Jurkat, Clone E6-1 (cell line): ENCODE data around the gene WHRN.

Experiments
- DNase-seq: peaks from one replicate; pipeline ENCODE4 v3.0.0-alpha.2; 2011; ENCODE audit warnings: low read depth, low spot score
- H3K4me3 ChIP-seq: 2 replicates; pipeline ENCODE4 v1.5.1; 2011; ENCODE audit warnings: mild to moderate bottlenecking, low read length, control low read depth, moderate library complexity

Gene WHRN

GRCh38 chr9:114432323-114433067 is 72.8 kb downstream of the WHRN start:
- H3K4me3 ChIP-seq = no peak overlapping the region
- no peak for DNase-seq

- H3K4me3 ChIP-seq = no peak overlapping the region
- no peak for DNase-seq
Observed at GRCh38 chr9:114431770-114432169, 73.5 kb downstream of the WHRN start.

GRCh38 chr9:114431003-114431402 is 74.3 kb downstream of the WHRN start:
- DNase-seq = no peak
- no peak overlapping the region for H3K4me3 ChIP-seq

GRCh38 chr9:114430457-114430856 is 74.8 kb downstream of the WHRN start:
- DNase-seq = no peak
- no peak overlapping the region for H3K4me3 ChIP-seq

GRCh38 chr9:114429488-114429887 is 75.8 kb downstream of the WHRN start:
- no peak for DNase-seq
- H3K4me3 ChIP-seq = no peak overlapping the region

- DNase-seq = no peak
- H3K4me3 ChIP-seq = no peak overlapping the region
Observed at GRCh38 chr9:114428466-114428865, 76.8 kb downstream of the WHRN start.

- DNase-seq = no peak
- no peak overlapping the region for H3K4me3 ChIP-seq
Observed at GRCh38 chr9:114427644-114428043, 77.6 kb downstream of the WHRN start.

- H3K4me3 ChIP-seq = no peak overlapping the region
- DNase-seq = no peak
Observed at GRCh38 chr9:114426046-114426948, 79.0 kb downstream of the WHRN start.

GRCh38 chr9:114425126-114425525 is 80.1 kb downstream of the WHRN start:
- DNase-seq = no peak
- H3K4me3 ChIP-seq = no peak overlapping the region

GRCh38 chr9:114424126-114424525 is 81.1 kb downstream of the WHRN start:
- no peak overlapping the region for H3K4me3 ChIP-seq
- DNase-seq = no peak

GRCh38 chr9:114423181-114423580 is 82.1 kb downstream of the WHRN start:
- no peak for DNase-seq
- no peak overlapping the region for H3K4me3 ChIP-seq

- H3K4me3 ChIP-seq = no peak overlapping the region
- no peak for DNase-seq
Observed at GRCh38 chr9:114421147-114421546, 84.1 kb downstream of the WHRN start.

GRCh38 chr9:114419796-114420195 is 85.5 kb downstream of the WHRN start:
- no peak overlapping the region for H3K4me3 ChIP-seq
- no peak for DNase-seq

- DNase-seq = no peak
- H3K4me3 ChIP-seq = no peak overlapping the region
Observed at GRCh38 chr9:114418053-114418452, 87.2 kb downstream of the WHRN start.

GRCh38 chr9:114417511-114417910 is 87.8 kb downstream of the WHRN start:
- DNase-seq = no peak
- no peak overlapping the region for H3K4me3 ChIP-seq

GRCh38 chr9:114416906-114417305 is 88.4 kb downstream of the WHRN start:
- no peak for DNase-seq

GRCh38 chr9:114416290-114416689 is 89.0 kb downstream of the WHRN start:
- DNase-seq = no peak

More at GRCh38 chr9:114416906-114417305, 88.4 kb downstream of the WHRN start:
- no peak overlapping the region for H3K4me3 ChIP-seq

GRCh38 chr9:114414346-114414745 is 90.9 kb downstream of the WHRN start:
- no peak for DNase-seq
- H3K4me3 ChIP-seq = no peak overlapping the region

More at GRCh38 chr9:114416290-114416689, 89.0 kb downstream of the WHRN start:
- no peak overlapping the region for H3K4me3 ChIP-seq

GRCh38 chr9:114413861-114414301 is 91.4 kb downstream of the WHRN start:
- DNase-seq = no peak
- no peak overlapping the region for H3K4me3 ChIP-seq

- DNase-seq = no peak
Observed at GRCh38 chr9:114412048-114412683, 93.1 kb downstream of the WHRN start.

More at GRCh38 chr9:114412048-114412683, 93.1 kb downstream of the WHRN start:
- H3K4me3 ChIP-seq = no peak overlapping the region
